Stimulated activated memory B cell treated with anti-CD40 and anti-IgM and Interleukin-4, amounts not matched to agents 10 μg/mL and 1 μg/mL and 100 μg/mL, for 72 hours (primary cell): Measurements from ENCODE around the gene SLC45A3.
A peak's percentile ranks its signal among the peaks of the same experiment; 100 is the strongest.

Experiments
- ATAC-seq: fragments of 150-1000 bp; cut with Tn5 transposase; 2 replicates; pipeline ENCODE4 v1.10.0; 2021
- H3K27ac Mint-ChIP-seq: one replicate; pipeline ENCODE4 v1.8.0; 2022; ENCODE audit warnings: mild to moderate bottlenecking, mixed read lengths
- H3K27me3 Mint-ChIP-seq: one replicate; pipeline ENCODE4 v1.8.0; 2022; ENCODE audit warnings: mixed read lengths
- H3K36me3 Mint-ChIP-seq: one replicate; pipeline ENCODE4 v1.8.0; 2022; ENCODE audit warnings: mixed read lengths
- H3K4me1 Mint-ChIP-seq: one replicate; pipeline ENCODE4 v1.8.0; 2022; ENCODE audit warnings: mixed read lengths
- H3K4me3 Mint-ChIP-seq: one replicate; pipeline ENCODE4 v1.8.0; 2022; ENCODE audit warnings: mild to moderate bottlenecking, moderate library complexity, mixed read lengths
- H3K9me3 Mint-ChIP-seq: one replicate; pipeline ENCODE4 v1.8.0; 2022; ENCODE audit warnings: mixed read lengths

Gene SLC45A3

DNA sequence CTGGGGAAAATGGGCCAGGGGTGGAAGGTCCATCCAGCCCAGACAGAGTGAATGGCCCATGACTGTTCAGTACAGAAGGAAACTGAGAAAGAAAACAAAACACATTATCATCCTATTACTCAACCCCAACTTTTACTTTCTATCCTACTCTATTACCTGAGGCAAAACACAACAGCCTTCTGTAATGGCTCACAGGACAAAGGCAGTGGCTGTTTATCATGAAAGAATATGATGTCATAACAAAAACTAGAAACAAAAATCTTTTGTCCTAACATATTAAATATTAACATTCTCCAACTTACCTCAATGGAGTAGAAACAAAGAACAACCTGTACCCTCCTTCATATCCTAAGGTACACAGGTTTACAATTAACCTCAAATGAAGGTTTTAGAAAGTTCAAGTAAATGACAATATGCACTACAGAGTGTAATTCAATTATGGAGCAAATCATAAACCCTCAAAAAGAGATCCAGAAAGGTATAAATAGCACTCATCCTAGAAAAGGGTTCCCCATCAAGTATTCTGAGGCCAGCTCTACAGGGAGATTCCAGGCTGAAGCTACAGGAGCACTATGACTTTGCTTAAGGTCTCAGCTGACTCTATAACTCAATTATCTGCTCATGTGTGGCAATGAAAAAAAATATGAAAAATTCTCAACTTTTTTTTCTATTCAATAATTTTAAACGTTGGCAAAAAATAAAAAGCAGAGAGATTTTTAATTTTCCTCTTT lies 63.6 kb downstream of the SLC45A3 start:
- Mint-ChIP-seq H3K4me3 (no peak overlapping the region), H3K27me3 (no peaks in the 10 kb centered on the region), H3K27ac (no peak overlapping the region), H3K9me3 (no peaks in the 10 kb centered on the region), H3K36me3 (peaks cover 49% of the 10 kb centered on the region), H3K4me1 (peaks cover 11% of the 10 kb centered on the region)
- no peak for ATAC-seq

DNA sequence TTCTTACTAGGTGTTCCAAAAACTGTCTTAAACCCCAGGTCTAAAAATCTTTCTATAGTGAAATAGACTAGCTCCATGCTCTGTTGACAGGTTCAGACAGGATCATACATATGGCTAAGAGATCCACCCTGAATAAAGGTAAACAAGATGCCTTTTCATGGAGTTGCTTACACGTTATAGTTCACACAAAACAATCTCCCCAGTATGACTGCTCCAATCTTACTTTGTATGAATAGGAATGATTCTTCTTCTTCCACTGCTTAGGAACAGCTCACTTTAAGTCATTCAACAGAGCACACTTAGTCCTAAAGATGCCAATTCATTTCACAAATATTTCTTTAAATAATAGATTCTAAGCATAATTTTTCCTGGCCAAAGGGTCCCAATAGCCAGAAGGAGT lies 64.5 kb downstream of the SLC45A3 start:
- H3K27me3 Mint-ChIP-seq, result no peaks in the 10 kb centered on the region
- H3K4me1 Mint-ChIP-seq, result peaks cover 19% of the 10 kb centered on the region
- H3K4me3 Mint-ChIP-seq, result no peak overlapping the region
- H3K9me3 Mint-ChIP-seq, result no peaks in the 10 kb centered on the region
- no peak for ATAC-seq
- peaks cover 57% of the 10 kb centered on the region for H3K36me3 Mint-ChIP-seq
- H3K27ac Mint-ChIP-seq, result peak overlapping the region; percentile 14

DNA sequence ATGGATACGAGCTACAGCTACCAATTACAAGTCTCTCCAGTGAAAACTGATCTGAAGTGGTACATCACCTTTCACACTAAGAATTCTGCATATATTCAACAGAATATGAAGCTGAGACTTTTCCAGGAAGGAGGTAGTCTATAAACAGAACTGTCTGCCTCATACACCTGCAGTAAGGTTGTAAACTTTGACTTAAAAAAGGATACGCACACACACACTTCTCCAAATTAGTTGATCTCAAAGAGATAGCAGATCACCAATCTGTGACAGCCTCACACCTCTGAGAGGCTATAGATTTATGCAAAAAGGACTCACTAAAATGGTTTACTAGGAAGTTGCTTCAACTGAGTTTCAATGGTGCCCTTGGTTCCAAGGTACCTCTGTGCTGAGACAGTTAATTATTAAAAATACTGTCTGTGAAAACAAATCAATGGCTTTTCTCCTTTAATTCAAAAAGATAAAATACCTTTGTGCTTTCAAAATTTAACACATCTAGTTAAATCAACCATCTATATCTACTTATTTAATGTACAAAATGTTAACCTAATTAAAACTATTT lies 66.4 kb downstream of the SLC45A3 start:
- Mint-ChIP-seq H3K4me3 (no peak overlapping the region), H3K27ac (no peak overlapping the region), H3K27me3 (no peaks in the 10 kb centered on the region), H3K4me1 (peaks cover 27% of the 10 kb centered on the region), H3K36me3 (peaks cover 52% of the 10 kb centered on the region), H3K9me3 (no peaks in the 10 kb centered on the region)
- no peak for ATAC-seq

DNA sequence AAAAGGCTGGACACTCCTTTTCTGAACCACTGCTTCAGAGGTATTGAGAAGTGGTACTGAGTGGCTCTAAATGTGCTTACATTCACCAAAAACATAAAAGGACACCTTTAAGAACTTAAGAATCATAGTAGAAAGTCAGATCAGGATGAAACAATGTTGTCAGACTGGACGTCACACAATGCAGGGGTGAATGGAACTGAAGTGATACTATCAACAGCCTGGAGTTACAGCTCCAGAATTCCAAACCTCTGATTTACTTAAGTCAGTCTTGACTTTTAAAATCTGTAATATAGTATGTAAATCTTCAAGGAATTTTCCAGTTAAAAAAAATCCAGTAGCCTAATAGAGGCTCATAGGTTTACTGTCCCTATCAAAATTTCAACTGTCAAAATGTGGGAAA lies 67.8 kb downstream of the SLC45A3 start:
- Mint-ChIP-seq H3K4me1 (peaks cover 27% of the 10 kb centered on the region), H3K4me3 (no peak overlapping the region), H3K36me3 (peaks cover 61% of the 10 kb centered on the region), H3K27me3 (no peaks in the 10 kb centered on the region), H3K9me3 (no peaks in the 10 kb centered on the region), H3K27ac (no peak overlapping the region)
- no peak for ATAC-seq

DNA sequence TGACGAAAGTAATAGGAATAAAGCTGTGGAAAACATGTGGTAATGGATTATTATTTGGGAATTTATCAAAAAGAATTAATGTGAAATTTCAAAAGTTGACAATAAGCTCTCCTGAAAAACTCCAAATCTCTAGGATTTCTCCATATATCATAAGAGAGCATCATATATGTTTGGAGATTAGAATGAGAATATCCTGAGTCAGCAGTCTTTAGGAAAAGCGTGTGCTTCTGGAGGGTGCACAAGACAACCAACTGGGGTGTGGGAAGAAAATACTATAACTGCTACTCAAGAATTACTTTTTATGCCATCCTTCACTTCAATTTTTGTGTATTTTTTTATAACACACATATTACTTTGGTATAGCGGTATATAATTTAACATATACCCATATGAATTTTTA lies 68.2 kb downstream of the SLC45A3 start:
- Mint-ChIP-seq H3K4me1 (peaks cover 27% of the 10 kb centered on the region), H3K4me3 (no peak overlapping the region), H3K27ac (peak overlapping the region; percentile 37), H3K36me3 (peaks cover 66% of the 10 kb centered on the region), H3K27me3 (no peaks in the 10 kb centered on the region), H3K9me3 (no peaks in the 10 kb centered on the region)
- ATAC-seq, result no peak

DNA sequence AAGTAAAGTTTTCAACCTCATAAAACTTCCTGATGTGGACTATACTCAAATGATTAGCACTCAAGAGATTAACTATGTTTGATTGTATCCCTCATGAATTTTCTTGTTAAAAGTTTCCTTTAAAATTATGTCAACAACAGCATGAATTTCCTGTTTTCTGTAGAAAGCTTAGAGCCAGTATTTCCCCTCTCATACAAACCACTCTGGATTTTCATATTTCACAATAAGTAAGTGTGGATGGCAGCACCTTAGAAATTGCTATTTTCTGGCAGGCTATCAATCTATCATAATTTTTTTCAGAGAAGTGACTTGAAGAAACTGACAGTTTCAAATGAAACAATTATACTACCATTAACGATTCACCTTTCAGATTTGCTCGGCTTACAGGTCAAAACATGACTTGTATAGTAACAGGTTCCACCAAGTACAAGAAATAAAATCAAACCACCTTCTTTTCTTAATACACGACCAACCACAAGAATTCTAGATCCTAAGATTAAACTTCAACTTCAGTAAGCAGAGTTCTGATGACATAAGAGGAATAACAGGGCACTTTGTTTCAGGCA lies 69.3 kb downstream of the SLC45A3 start:
- Mint-ChIP-seq H3K27ac (peak overlapping the region; percentile 37), H3K9me3 (no peaks in the 10 kb centered on the region), H3K4me3 (no peak overlapping the region), H3K4me1 (peaks cover 23% of the 10 kb centered on the region), H3K36me3 (peaks cover 57% of the 10 kb centered on the region), H3K27me3 (no peaks in the 10 kb centered on the region)
- ATAC-seq, result no peak

DNA sequence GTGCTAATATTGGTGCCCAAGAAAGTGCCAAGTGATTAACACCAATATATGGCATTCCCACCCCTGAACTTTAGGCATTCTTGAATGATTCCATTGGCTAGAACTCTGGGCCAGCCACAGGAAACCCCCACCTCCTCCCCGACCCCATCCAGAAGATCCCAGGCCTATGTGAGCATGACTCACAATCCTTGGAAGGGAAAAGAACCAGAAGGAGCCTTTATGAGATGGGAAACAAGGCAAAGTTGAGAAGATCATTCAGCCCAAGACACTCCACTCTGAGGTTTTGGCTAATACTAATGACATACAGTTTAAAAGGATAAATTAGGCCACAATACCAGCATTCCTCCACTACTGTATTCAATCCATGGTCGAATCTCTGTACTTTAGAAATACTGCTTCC lies 70.3 kb downstream of the SLC45A3 start:
- ATAC-seq, result no peak
- Mint-ChIP-seq H3K27me3 (no peaks in the 10 kb centered on the region), H3K36me3 (peaks cover 50% of the 10 kb centered on the region), H3K4me3 (no peak overlapping the region), H3K4me1 (peaks cover 24% of the 10 kb centered on the region), H3K9me3 (no peaks in the 10 kb centered on the region), H3K27ac (no peak overlapping the region)
